ENCODE results near the gene MT1B. TPM values are rescaled to one million over a fixed set of nuclear protein-coding genes. Genes with fewer than 3 reads are reported as not detected.
A peak's percentile ranks its signal among the peaks of the same experiment; 100 is the strongest.

MT1B gene
- total and polyA plus RNA-seq, 2 of the 4 experiments (the other 2 are of a cell fraction), result not detected

DNA sequence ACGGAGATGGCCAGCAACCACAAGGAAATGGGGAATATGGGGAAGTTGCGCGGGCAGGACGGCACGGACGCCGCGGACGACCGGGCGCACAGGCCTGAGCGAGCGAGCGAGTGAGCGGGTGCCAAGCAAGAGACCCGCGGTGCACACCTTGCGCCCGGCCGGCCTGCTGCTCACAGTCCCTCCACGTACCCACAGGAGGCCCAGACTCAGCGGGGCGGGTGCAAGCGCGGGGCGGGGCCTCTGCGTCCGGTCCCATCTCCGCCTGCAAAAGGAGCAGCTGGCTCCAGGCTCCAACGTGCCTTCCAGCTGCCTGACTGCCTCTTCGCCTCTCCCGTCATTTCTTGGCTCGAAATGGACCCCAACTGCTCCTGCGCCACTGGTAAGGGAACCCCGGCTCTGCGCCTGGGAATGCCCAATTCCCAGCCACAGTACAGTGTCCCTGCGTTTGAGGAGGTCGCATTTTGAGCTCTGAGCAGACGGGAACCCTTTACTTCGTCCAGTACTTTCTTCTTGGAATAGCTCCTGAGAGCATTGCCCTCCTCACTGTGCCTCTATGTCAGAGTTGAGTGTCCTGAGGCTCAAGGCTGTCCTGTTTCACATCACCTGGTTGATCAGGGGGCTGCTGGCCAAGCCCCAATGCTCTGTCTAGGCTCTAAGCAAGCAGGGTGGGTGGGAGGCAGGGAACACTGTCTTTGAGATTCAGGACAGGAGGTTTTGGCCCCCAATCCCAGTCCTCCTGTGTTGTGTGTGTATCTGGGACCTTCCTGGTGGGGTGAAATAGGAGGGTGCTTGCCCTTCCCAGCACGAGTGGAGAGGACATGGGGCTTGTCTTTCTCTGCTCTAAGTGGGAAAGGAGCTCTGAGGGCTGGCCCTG, 34.2 kb upstream of the MT1B start:
- peaks cover 17% of the 10 kb centered on the region for H3K4me1 ChIP-seq (ENCODE audit: control insufficient read depth, insufficient read depth, low read length)
- in situ Hi-C loops (cut with MboI; ENCODE audit: low sequenced_read_pairs), result no loop called here
- peak overlapping the region; percentile 47; the same call in 1 of the 2 replicates for H3K56ac ChIP-seq (ENCODE audit: extremely low read depth, insufficient read depth, low read length)
- dilution Hi-C loops (cut with HindIII; ENCODE audit: low sequenced_read_pairs, unreplicated experiment), result no loop called here
- peak overlapping the region; percentile 66 for H3K9ac ChIP-seq (ENCODE audit: low read depth, low read length)
- H3K18ac ChIP-seq (ENCODE audit: low read depth, low read length), result peak overlapping the region; percentile 22
- BruUV-seq (replicated peaks), result no TSS peak
- peaks cover 2 to 32% of the 10 kb centered on the region in 2 experiments; a peak in 2 of 4 replicates for H3K79me1 ChIP-seq (ENCODE audit: low read depth in 1 of 2, low read length in 2 of 2)
- ATAC-seq (ENCODE audit: low read depth) (peak; percentile 80), DNase-seq (peak; percentile 57)
- TF ChIP-seq, protein P1, sequence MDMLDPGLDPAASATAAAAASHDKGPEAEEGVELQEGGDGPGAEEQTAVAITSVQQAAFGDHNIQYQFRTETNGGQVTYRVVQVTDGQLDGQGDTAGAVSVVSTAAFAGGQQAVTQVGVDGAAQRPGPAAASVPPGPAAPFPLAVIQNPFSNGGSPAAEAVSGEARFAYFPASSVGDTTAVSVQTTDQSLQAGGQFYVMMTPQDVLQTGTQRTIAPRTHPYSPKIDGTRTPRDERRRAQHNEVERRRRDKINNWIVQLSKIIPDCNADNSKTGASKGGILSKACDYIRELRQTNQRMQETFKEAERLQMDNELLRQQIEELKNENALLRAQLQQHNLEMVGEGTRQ (IDR thresholded peaks at IDR 0.05; ENCODE audit: low read depth, low read length), result no peak
- TF ChIP-seq MAFK (IDR thresholded peaks at IDR 0.05; ENCODE audit: low read depth, low read length), result no peak
- no peak for TF ChIP-seq CHD1 (IDR thresholded peaks at IDR 0.05; ENCODE audit: low read depth, low read length)
- TF ChIP-seq CEBPB (IDR thresholded peaks at IDR 0.05; ENCODE audit: low read depth, low read length), result no peak
- H3K9me3 ChIP-seq (ENCODE audit: control insufficient read depth, insufficient read depth, low read length), result no peaks in the 10 kb centered on the region
- no peaks in the 10 kb centered on the region for H3K36me3 ChIP-seq (ENCODE audit: control insufficient read depth, insufficient read depth, low read length)
- peak overlapping the region; percentile 73 for H2BK120ac ChIP-seq (ENCODE audit: low read depth, low read length)
- H2BK15ac ChIP-seq (ENCODE audit: low read depth, low read length), result peak overlapping the region; percentile 97; the same call in 2 of the 3 replicates
- peak overlapping the region; percentile 53 for H3K23ac ChIP-seq (ENCODE audit: low read depth, low read length)
- peak overlapping the region; percentile 78 for H3K14ac ChIP-seq (replicated peaks; ENCODE audit: low read depth, low read length)
- H2AFZ ChIP-seq (replicated peaks; ENCODE audit: low read length, poor library complexity), result peak overlapping the region; percentile 94
- peak overlapping the region; percentile 72 to 87; a peak in 3 of 4 replicates for H4K8ac ChIP-seq (ENCODE audit: low read depth in 2 of 2, low read length in 2 of 2)
- H3K27ac ChIP-seq (ENCODE audit: insufficient read depth, low read length), result peak overlapping the region; percentile 85
- peak overlapping the region; percentile 73 for H2BK20ac ChIP-seq (ENCODE audit: low read depth, low read length)
- peak overlapping the region; percentile 86 for H4K5ac ChIP-seq (ENCODE audit: low read depth, low read length)
- H4K20me1 ChIP-seq (ENCODE audit: insufficient read depth, low read length), result no peaks in the 10 kb centered on the region
- H3K4me3 ChIP-seq (ENCODE audit: insufficient read depth, low read depth, low read length), result peak overlapping the region; percentile 19; the same call in 1 of the 2 replicates
- H2BK5ac ChIP-seq (ENCODE audit: low read depth, low read length, poor library complexity, severe bottlenecking), result peak overlapping the region; percentile 85
- intact Hi-C loops (cut with micrococcal nuclease), result no loop called here
- CTCF ChIA-PET, result interaction anchor here (0.9 to 1.3 kb wide), 2 partner anchors 56 to 85 kb away, joined by 3 read pairs; no protein-coding TSS in a partner anchor
- H2AK5ac ChIP-seq (ENCODE audit: low read depth, low read length), result peak overlapping the region; percentile 97
- H3K4ac ChIP-seq (ENCODE audit: low read depth, low read length), result peak overlapping the region; percentile 89
- peaks cover 15% of the 10 kb centered on the region for H3K9me1 ChIP-seq (ENCODE audit: insufficient read depth, low read length)
- peak overlapping the region; percentile 77 for H2AK9ac ChIP-seq (replicated peaks; ENCODE audit: low read depth, low read length, poor library complexity)
- no peaks in the 10 kb centered on the region for H3K27me3 ChIP-seq (ENCODE audit: control insufficient read depth, insufficient read depth, low read length)
- POLR2A ChIA-PET (ENCODE audit: unreplicated experiment), result interaction anchor here (0.5 to 1.0 kb wide), 2 partner anchors 8 to 10 kb away, joined by 3 to 12 read pairs; partner anchors contain the start of gene MT1E
- WGBS, 2 experiments (ENCODE audit: extremely low coverage in 2 of 2, insufficient read length in 1 of 2), result 14% methylated on average over 16 of the region's 41 CpGs; no CpG with 5 or more reads in 1 of the 2 experiments
- peak overlapping the region; percentile 75 for H4K91ac ChIP-seq (ENCODE audit: insufficient read depth, low read depth, low read length)
- H3K4me2 ChIP-seq (ENCODE audit: low read depth, low read length), result peak overlapping the region; percentile 74

Measured in IMR-90 (cell line).